OCI-LY7 (cell line): ENCODE results near the gene GSDME. TPM values are rescaled to one million over a fixed set of nuclear protein-coding genes. Genes with fewer than 3 reads are reported as not detected.

Experiments
- BruUV-seq: library from RNA; stranded (reverse); fragments of 400-500 nt; replicated peaks from 2 replicates; lab custom pipeline; 2021; lab: Mats Ljungman, UMichigan
- CTCF ChIA-PET: fragments of 300-600 bp; sonication (Branson Sonifier 250); formaldehyde crosslinking; loops from one replicate; lab custom pipeline; 2022; ENCODE audit warnings: antibody characterized with exemption; ENCODE audit not compliant: unreplicated experiment; lab: Charles Lee
- POLR2A ChIA-PET: fragments of 300-600 bp; sonication (Branson Sonifier 250); formaldehyde crosslinking; loops from one replicate; lab custom pipeline; 2022; ENCODE audit warnings: antibody characterized with exemption; lab: Charles Lee
- DNase-seq: peaks from one replicate; pipeline ENCODE4 v3.0.0-alpha.2; 2015; ENCODE audit warnings: low spot score
- H2AFZ ChIP-seq: fragments of 200-600 bp; sonication (generic), shearing (Covaris generic); 2 replicates; pipeline ENCODE4 v1.6.1; 2014; ENCODE audit warnings: mild to moderate bottlenecking, antibody characterized with exemption, low read length, moderate library complexity
- H3K27ac ChIP-seq: fragments of 200-600 bp; sonication (generic); 2 replicates; pipeline ENCODE4 v1.5.1; 2014; ENCODE audit warnings: mixed run types, low read depth, mild to moderate bottlenecking, moderate library complexity, low read length, inconsistent platforms; ENCODE audit not compliant: poor library complexity, severe bottlenecking
- H3K36me3 ChIP-seq: fragments of 200-600 bp; sonication (generic); 2 replicates; pipeline ENCODE4 v1.6.1; 2014; ENCODE audit warnings: mild to moderate bottlenecking, antibody characterized with exemption, low read length, moderate library complexity, mixed read lengths; ENCODE audit not compliant: insufficient read depth
- H3K4me1 ChIP-seq: fragments of 200-600 bp; sonication (generic); 2 replicates; pipeline ENCODE4 v1.5.1; 2014; ENCODE audit warnings: mild to moderate bottlenecking, low read length; ENCODE audit not compliant: insufficient read depth, poor library complexity, severe bottlenecking
- H3K4me2 ChIP-seq: fragments of 200-600 bp; sonication (generic); 2 replicates; pipeline ENCODE4 v1.6.1; 2014; ENCODE audit warnings: mild to moderate bottlenecking, low read length
- H3K4me3 ChIP-seq: fragments of 200-600 bp; sonication (generic); 2 replicates; pipeline ENCODE4 v1.5.1; 2014; ENCODE audit warnings: mild to moderate bottlenecking, low read depth, low read length; ENCODE audit not compliant: poor library complexity, severe bottlenecking
- H3K79me2 ChIP-seq: fragments of 200-600 bp; sonication (generic); 2 replicates; pipeline ENCODE4 v1.6.1; 2016; ENCODE audit warnings: low read depth, mild to moderate bottlenecking, low read length, moderate library complexity, mixed read lengths; ENCODE audit not compliant: insufficient read depth
- H3K9me2 ChIP-seq: fragments of 200-600 bp; sonication (generic); 2 replicates; pipeline ENCODE4 v1.6.1; 2016; ENCODE audit warnings: mild to moderate bottlenecking, low read length, mixed read lengths; ENCODE audit not compliant: insufficient read depth
- H3K9me3 ChIP-seq: fragments of 200-600 bp; sonication (generic); 2 replicates; pipeline ENCODE4 v1.6.1; 2014; ENCODE audit warnings: mild to moderate bottlenecking, mixed run types, low read length, mixed read lengths
- H4K20me1 ChIP-seq: fragments of 200-600 bp; sonication (generic); 2 replicates; pipeline ENCODE4 v1.6.1; 2014; ENCODE audit warnings: mild to moderate bottlenecking, antibody characterized with exemption, low read length, moderate library complexity, mixed read lengths; ENCODE audit not compliant: insufficient read depth
- CTCF ChIP-seq: fragments of 200-600 bp; sonication (generic); conservative IDR thresholded peaks from 2 replicates; pipeline ENCODE4 v1.5.1; 2014; ENCODE audit warnings: mild to moderate bottlenecking, antibody characterized with exemption, low read length, moderate library complexity, mixed read lengths
- EZH2phosphoT487 ChIP-seq: fragments of 200-600 bp; sonication (generic); IDR thresholded peaks from 2 replicates; pipeline ENCODE4 v1.6.1; 2018; ENCODE audit warnings: low read depth, borderline replicate concordance, mild to moderate bottlenecking, mixed run types, antibody characterized with exemption, low read length, moderate library complexity, mixed read lengths
- intact Hi-C: fragments of 100-400 bp; cut with micrococcal nuclease; formaldehyde crosslinking; loops from one replicate; pipeline ENCODE4 v1.10.0; 2022; ENCODE audit not compliant: unreplicated experiment
- total RNA-seq, 2 experiments: library from RNA; depleted of rRNA in 1 of 2; stranded (reverse); fragments of >200 nt in 1 of 2; shearing (Covaris generic) in 1 of 2; gene quantifications; 2 replicates each; pipeline ENCODE4 v1.2.3, GENCODE V29; 2014 to 2022

The GSDME gene
- total RNA-seq, 2 experiments from 2014 or later = 33.0 to 41.7 TPM

GRCh38 chr7:24732646-24733413 lies 24.4 kb downstream of the GSDME start:
- Histone ChIP-seq H3K79me2 (no peaks in the 10 kb centered on the region), H3K4me1 (no peaks in the 10 kb centered on the region), H4K20me1 (no peaks in the 10 kb centered on the region), H2AFZ (no peak overlapping the region), H3K9me2 (no peaks in the 10 kb centered on the region), H3K4me3 (no peak overlapping the region), H3K9me3 (peaks cover under 1% of the 10 kb centered on the region; the same call in 1 of the 2 replicates), H3K36me3 (no peaks in the 10 kb centered on the region), H3K4me2 (no peak overlapping the region), H3K27ac (no peak overlapping the region)
- no peak for DNase-seq
- BruUV-seq = no TSS peak
- ChIA-PET CTCF (no interaction called here), POLR2A (no interaction called here)
- intact Hi-C loops = no loop called here
- no peak for TF ChIP-seq EZH2phosphoT487
- TF ChIP-seq CTCF = no peak

GRCh38 chr7:24731313-24731712 lies 26.0 kb downstream of the GSDME start:
- Histone ChIP-seq H3K79me2 (no peaks in the 10 kb centered on the region), H3K9me3 (no peaks in the 10 kb centered on the region), H2AFZ (no peak overlapping the region), H3K4me3 (no peak overlapping the region), H3K36me3 (no peaks in the 10 kb centered on the region), H3K9me2 (no peaks in the 10 kb centered on the region), H4K20me1 (no peaks in the 10 kb centered on the region), H3K27ac (no peak overlapping the region), H3K4me1 (no peaks in the 10 kb centered on the region), H3K4me2 (no peak overlapping the region)
- intact Hi-C loops = no loop called here
- ChIA-PET POLR2A (interaction anchor here (1.0 to 1.1 kb wide), 2 partner anchors 10 to 42 kb away, joined by 3 read pairs; no protein-coding TSS in a partner anchor), CTCF (no interaction called here)
- BruUV-seq = no TSS peak
- TF ChIP-seq CTCF (no peak), EZH2phosphoT487 (no peak)
- no peak for DNase-seq

- no peaks in the 10 kb centered on the region for H3K9me3 ChIP-seq
- POLR2A ChIA-PET = no interaction called here
- no peak overlapping the region for H3K27ac ChIP-seq
- TF ChIP-seq EZH2phosphoT487 = no peak
- TF ChIP-seq CTCF = no peak
- no peaks in the 10 kb centered on the region for H3K4me1 ChIP-seq
- H3K79me2 ChIP-seq = no peaks in the 10 kb centered on the region
- BruUV-seq = no TSS peak
- H4K20me1 ChIP-seq = no peaks in the 10 kb centered on the region
- CTCF ChIA-PET = no interaction called here
- intact Hi-C loops = no loop called here
- H3K4me3 ChIP-seq = no peak overlapping the region
- no peaks in the 10 kb centered on the region for H3K9me2 ChIP-seq
- no peaks in the 10 kb centered on the region for H3K36me3 ChIP-seq
- no peak overlapping the region for H3K4me2 ChIP-seq
- H2AFZ ChIP-seq = no peak overlapping the region
- DNase-seq = no peak
These were observed 27.3 kb downstream of the GSDME start for GRCh38 chr7:24730018-24730369.
